ENCODE measurements around the gene ATP9B.

ATP9B gene

DNA sequence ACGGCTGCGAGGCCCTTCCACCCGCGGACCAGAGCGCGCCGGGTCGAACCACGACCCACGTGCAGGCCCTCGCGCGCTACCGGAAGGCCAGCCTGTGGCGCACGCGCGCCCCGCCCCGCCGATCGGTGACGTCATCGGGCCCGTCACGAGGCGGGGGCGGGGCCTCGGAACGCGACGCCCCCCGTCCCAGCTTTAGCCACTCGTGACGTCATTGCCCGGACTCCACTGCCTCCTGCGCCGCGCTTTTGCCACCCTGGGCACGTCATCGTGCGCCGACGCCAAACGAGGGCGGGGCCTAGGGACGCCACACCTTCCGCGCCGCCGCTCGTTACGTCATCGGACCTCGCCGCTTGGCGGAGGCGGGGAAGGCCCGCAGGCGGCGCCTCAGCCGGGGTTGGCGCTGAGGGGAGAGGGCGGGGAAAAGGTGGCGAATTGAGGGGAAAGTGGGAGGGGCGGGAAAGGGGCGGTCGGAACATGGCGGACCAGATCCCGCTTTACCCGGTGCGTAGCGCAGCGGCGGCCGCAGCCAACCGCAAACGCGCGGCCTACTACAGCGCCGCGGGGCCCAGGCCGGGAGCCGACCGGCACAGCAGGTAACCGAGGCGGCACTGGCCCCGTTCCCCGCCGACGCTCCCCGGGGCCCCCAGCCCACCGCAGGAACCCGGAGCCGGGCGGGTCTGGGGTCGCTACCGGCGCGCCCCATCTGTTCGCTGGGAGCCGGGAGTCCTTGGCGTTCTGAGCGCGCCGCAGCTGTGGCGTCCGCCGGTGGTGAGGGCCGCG lies at the start of gene ATP9B:
Gene ATP9B (plus strand): TSS at position 458 of the 780 bp plus-strand sequence. CDS start 17 bp downstream, at position 475.
- DNase-seq, result peak; percentile 95

GRCh38 chr18:79019881-79020280 lies 49.3 kb upstream of the ATP9B start:
- no peak for DNase-seq

GRCh38 chr18:79022603-79023002 lies 46.6 kb upstream of the ATP9B start:
- no peak for DNase-seq

GRCh38 chr18:79026491-79026890 lies 42.7 kb upstream of the ATP9B start:
- DNase-seq, result no peak

GRCh38 chr18:79030680-79031079 lies 38.5 kb upstream of the ATP9B start:
- no peak for DNase-seq

DNA sequence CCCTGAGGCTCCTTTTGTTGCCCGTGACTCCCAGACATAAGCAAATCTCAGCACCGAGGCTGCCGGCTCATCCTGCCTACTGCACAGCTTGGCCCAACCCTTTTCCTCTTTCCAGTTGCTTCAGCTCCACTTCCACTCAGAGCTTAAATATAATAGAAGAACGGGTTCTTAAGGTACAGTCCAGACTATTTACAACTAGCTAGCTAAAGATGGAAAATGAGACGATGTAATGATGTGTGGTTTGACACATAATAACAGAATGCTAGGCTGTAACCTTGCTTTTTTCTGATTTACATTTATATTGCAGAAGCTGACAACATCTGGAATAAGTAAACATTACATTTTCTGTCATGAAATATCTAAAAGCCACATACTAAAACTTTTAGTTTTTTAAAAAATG lies 26.9 kb upstream of the ATP9B start:
- DNase-seq, result no peak

DNA sequence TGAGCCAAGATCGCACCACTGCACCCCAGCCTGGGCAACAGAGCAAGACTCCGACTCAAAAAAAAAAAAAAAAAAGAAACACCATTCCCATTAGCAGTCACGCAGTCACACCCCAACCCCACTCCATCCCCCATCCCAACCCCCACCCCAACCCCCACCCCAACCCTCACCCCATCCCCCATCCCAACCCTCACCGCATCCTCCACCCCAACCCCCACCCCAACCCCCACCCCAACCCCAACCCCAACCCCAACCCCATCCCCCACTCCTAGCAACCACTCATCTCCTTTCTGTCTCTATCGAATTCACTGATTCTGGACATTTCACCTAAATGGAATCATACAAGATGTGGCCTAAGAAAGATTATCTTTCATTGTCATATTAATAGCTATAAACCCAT lies 25.9 kb upstream of the ATP9B start:
- DNase-seq, result no peak

GRCh38 chr18:79046522-79046921 lies 22.7 kb upstream of the ATP9B start:
- DNase-seq, result no peak

DNA sequence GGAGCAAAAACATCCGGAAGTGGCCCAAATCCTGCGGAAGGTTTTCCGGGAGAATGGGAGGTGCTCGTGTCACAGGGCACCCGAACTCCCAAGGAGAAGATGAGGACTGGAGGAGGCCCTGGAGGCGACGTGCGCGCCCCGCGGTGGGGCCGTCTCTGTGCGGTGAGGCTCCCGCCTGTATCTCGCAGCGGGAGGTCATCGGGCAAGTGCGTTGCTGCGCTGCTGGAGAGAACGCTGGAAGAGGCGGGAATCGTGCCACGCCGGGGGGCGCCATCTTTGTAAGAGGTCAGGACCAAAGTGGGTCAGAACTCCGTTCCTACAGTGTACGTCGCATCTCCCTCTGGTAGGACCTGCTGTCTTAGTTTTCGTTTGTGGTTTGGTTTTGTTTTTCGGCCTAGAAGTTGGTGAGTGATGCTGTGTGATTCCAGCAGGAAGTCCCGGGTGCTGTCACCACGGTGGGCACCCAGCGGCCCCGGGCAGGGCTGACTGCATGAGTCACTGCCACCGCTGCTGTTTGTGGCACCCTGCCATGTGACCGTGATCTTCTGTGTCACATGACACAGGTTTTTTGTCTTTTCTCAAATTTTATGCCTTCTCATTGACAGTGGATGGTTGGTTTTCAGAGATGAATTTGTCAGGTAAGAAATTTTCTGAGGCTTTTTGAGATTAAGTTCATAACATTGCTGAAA lies 21.5 kb upstream of the ATP9B start:
- no peak for DNase-seq

DNA sequence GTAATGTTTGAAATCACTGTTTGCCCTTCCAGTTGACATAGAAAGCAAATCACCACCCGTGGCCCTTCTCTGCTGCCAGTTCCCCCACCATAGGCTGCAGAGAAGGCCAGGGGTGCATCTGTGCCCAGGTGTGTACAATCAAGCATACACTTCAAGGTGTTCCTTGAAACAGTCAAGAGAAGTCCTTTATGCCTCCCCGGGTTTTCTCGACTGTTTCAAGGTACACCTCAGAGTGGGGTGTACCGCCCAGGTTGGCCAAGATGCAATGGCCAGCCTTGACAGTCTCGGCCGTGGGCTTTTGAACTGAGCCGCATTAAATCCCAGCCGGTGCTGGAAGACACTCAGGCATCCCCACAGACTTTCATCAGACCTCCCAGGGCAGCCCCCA lies 21.0 kb upstream of the ATP9B start:
- DNase-seq, result no peak

GRCh38 chr18:79049506-79049905 lies 19.7 kb upstream of the ATP9B start:
- DNase-seq, result no peak

DNA sequence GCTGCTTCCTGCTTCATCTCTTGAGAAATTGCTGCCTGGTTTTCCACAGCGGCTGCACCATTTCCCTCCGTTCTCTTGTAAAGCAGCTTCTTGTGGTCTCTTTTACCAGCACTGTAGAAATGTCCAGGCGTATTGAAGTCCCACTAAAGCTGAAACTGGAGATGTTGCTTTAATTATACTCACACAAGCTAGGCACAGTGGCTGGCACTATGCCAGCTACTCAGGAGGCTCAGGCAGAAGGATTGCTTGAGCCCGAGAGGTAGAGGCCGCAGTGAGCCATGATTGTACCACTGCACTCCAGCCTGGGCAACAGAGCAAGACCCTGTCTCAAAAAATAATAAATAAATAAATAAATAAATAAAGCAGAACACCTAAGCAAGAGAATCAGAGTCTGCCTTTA lies 19.2 kb upstream of the ATP9B start:
- DNase-seq, result no peak

- no peak for DNase-seq
Measured at GRCh38 chr18:79056827-79057367, 12.3 kb upstream of the ATP9B start.

DNA sequence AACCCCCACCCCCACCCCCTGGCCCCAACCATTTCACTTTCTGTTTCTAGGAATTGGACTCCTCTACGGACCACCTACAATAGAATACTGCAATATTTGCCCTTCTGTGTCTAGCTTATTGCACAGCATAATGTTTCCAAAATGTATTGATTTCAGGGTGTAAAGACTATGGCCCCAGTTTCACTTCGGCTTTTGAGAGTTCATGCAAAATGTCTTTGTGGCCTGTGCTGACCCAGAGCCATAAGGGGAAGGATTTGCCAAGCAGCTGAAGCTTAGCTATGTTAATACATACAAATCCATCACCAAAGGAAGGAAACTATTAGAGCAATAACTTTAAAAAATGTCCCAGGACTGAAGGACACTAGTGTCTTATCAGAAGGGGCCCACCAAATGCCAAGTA lies 11.2 kb upstream of the ATP9B start:
- no peak for DNase-seq

GRCh38 chr18:79062806-79063205 lies 6.4 kb upstream of the ATP9B start:
- DNase-seq, result no peak

GRCh38 chr18:79064228-79064627 lies 5.0 kb upstream of the ATP9B start:
- no peak for DNase-seq

DNA sequence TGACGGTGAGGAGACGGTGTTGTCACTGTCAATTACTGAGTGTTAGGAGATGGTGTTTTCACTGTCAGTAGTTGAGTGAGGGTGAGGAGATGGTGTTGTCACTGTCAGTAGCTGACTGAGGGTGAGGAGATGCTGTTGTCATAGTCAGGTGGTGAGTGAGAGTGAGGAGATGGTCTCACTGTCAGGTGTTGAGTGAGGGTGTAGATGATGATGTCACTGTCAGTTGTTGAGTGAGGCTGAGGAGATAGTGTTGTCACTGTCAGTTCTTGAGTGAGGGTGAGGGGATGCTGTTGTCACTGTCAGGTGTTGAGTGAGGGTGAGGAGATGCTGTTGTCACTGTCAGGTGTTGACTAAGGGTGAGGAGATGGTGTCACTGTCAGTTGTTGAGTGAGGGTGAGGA lies 3.4 kb upstream of the ATP9B start:
- no peak for DNase-seq

DNA sequence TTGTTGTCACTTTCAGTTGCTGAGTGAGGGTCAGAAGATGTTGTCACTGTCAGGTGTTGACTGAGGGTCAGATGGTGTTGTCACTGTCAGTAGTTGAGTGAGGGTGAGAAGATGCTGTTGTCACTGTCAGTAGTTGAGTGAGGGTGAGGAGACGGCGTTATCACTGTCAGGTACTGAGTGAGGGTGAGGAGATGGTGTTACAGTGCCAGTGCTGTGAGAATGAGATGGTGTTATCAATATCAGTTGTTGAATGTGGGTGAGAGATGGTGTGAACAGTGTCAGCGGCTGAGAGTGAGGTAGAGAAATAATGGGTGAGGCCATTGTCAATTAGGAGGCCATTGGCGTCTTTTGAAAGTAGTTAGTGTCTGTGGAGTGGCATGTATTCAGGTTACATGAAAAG lies 1.6 kb upstream of the ATP9B start:
- no peak for DNase-seq

GRCh38 chr18:79068341-79068936 lies 755 bp upstream of the ATP9B start:
- no peak for DNase-seq

DNA sequence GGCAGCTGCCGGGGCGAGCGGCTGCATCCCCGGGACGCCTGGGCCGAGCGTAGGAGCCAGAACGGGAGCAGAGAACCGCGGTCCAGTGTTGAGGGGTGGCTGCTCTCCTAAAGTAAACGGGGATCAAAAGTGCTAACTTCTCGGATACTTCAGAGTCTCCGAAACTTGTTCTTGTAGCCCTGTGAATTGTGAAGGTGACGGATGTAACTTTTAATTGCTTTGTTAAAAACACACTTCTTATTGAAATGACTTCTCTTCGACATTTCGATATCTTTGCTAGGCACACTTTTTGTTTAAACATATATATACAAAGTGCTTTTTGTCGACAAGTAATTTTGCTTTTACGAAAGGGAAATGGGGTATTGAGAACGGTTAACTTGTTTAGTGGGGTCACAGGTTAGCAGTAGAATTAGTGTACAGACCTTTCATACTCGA lies 540 bp downstream of the ATP9B start:
- DNase-seq, result no peak

DNA sequence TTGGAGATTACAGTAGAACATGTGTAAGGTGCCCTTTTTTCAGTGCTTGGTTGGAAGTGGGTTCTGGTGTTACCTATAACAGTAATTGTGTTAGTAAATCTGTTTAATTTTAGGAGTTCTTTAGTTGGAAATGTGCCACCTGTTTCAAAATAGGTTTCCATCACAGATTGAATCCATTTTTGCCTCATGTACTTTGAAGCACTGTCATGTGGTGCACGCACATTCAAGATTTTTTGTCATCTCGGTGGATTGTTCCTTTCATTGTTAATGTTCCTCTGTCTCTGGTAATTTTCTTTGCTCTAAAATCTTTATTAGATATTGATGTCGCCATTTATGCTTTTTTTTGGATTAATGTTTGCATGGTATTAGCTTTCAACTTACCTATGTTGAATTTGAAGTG lies 1.3 kb downstream of the ATP9B start:
- DNase-seq, result no peak

GRCh38 chr18:79071037-79071436 lies 1.8 kb downstream of the ATP9B start:
- no peak for DNase-seq

GRCh38 chr18:79071503-79072210 lies 2.5 kb downstream of the ATP9B start:
- no peak for DNase-seq
